PC-9 (cell line): ENCODE measurements around the gene ARHGAP26. TPM values are rescaled to one million over a fixed set of nuclear protein-coding genes. Genes with fewer than 3 reads are reported as not detected.

ENCODE experiments used
- BruUV-seq: library from RNA; stranded (reverse); fragments of 400-500 nt; replicated peaks from 2 replicates; lab custom pipeline; 2021; lab: Mats Ljungman, UMichigan
- CTCF ChIA-PET: fragments of 300-600 bp; sonication (Branson Sonifier 250); formaldehyde crosslinking; loops from one replicate; lab custom pipeline; 2022; ENCODE audit warnings: antibody characterized with exemption; lab: Charles Lee
- POLR2A ChIA-PET: fragments of 300-600 bp; sonication (Branson Sonifier 250); formaldehyde crosslinking; loops from one replicate; lab custom pipeline; 2022; ENCODE audit warnings: antibody characterized with exemption; ENCODE audit not compliant: unreplicated experiment; lab: Charles Lee
- DNase-seq, 2 experiments: peaks; one replicate each; pipeline versions ENCODE4 v3.0.0 to v3.0.0-alpha.2; 2015 to 2022; ENCODE audit warnings: mixed read lengths in 1 of 2
- H2AFZ ChIP-seq: fragments of 200-600 bp; sonication (generic); 2 replicates; pipeline ENCODE4 v1.8.1; 2017; ENCODE audit warnings: antibody characterized with exemption
- H3F3A ChIP-seq: fragments of 200-600 bp; sonication (generic); 2 replicates; pipeline ENCODE4 v1.8.1; 2017; ENCODE audit warnings: antibody characterized with exemption, mild to moderate bottlenecking, low read depth; ENCODE audit not compliant: insufficient read depth
- H3K27ac ChIP-seq: fragments of 200-600 bp; sonication (generic); 2 replicates; pipeline ENCODE4 v1.6.1; 2016; ENCODE audit warnings: mixed run types
- H3K27me3 ChIP-seq: fragments of 200-600 bp; sonication (generic); 2 replicates; pipeline ENCODE4 v1.6.1; 2016; ENCODE audit warnings: low read depth, mixed run types; ENCODE audit not compliant: insufficient read depth
- H3K36me3 ChIP-seq: fragments of 200-600 bp; sonication (generic); 2 replicates; pipeline ENCODE4 v1.6.1; 2016; ENCODE audit warnings: low read depth, mixed run types
- H3K4me1 ChIP-seq: fragments of 200-600 bp; sonication (generic); replicated peaks from 2 replicates; pipeline ENCODE4 v1.6.1; 2016; ENCODE audit warnings: mixed run types; ENCODE audit not compliant: insufficient read depth
- H3K4me2 ChIP-seq: fragments of 200-600 bp; sonication (generic); 2 replicates; pipeline ENCODE4 v1.6.1; 2017; ENCODE audit warnings: mixed run types
- H3K4me3 ChIP-seq: fragments of 200-600 bp; sonication (generic); 2 replicates; pipeline ENCODE4 v1.6.1; 2016; ENCODE audit warnings: mixed run types
- H3K79me2 ChIP-seq: fragments of 200-600 bp; sonication (generic); 2 replicates; pipeline ENCODE4 v1.6.1; 2017; ENCODE audit warnings: low read depth, mixed run types
- H3K9me2 ChIP-seq: fragments of 200-600 bp; sonication (generic); 2 replicates; pipeline ENCODE4 v1.8.1; 2017; ENCODE audit warnings: mild to moderate bottlenecking; ENCODE audit not compliant: insufficient read depth
- H3K9me3 ChIP-seq: fragments of 200-600 bp; sonication (generic); 2 replicates; pipeline ENCODE4 v1.8.1; 2016; ENCODE audit warnings: low read depth; ENCODE audit not compliant: insufficient read depth
- H4K20me1 ChIP-seq: fragments of 200-600 bp; sonication (generic); 2 replicates; pipeline ENCODE4 v1.8.1; 2017; ENCODE audit not compliant: insufficient read depth
- CTCF ChIP-seq: fragments of 200-600 bp; sonication (generic); conservative IDR thresholded peaks from 2 replicates; pipeline ENCODE4 v1.6.1; 2017; ENCODE audit warnings: mixed run types, antibody characterized with exemption, mild to moderate bottlenecking, moderate library complexity
- EZH2 ChIP-seq: fragments of 200-600 bp; sonication (generic); IDR thresholded peaks from 2 replicates; pipeline ENCODE4 v1.8.0; 2017; ENCODE audit warnings: antibody characterized with exemption, low read depth
- intact Hi-C: fragments of 100-400 bp; cut with micrococcal nuclease; formaldehyde crosslinking; loops from one replicate; pipeline ENCODE4 v1.10.0; 2022; ENCODE audit not compliant: unreplicated experiment
- total RNA-seq: library from RNA; stranded (reverse); gene quantifications from 2 replicates; pipeline ENCODE4 v1.2.3, GENCODE V29; 2021

Gene ARHGAP26
- total RNA-seq, 1 experiment from 2014 or later, result 29.7 TPM

- no peaks in the 10 kb centered on the region for H3K4me1 ChIP-seq
- no peaks in the 10 kb centered on the region for H3F3A ChIP-seq
- no peaks in the 10 kb centered on the region for H3K9me2 ChIP-seq
- H2AFZ ChIP-seq, result no peak overlapping the region
- no peaks in the 10 kb centered on the region for H4K20me1 ChIP-seq
- no peak overlapping the region for H3K4me3 ChIP-seq
- CTCF ChIA-PET, result no interaction called here
- peaks cover 6% of the 10 kb centered on the region; the same call in 1 of the 2 replicates for H3K36me3 ChIP-seq
- DNase-seq, result no peak
- POLR2A ChIA-PET, result no interaction called here
- no peaks in the 10 kb centered on the region for H3K9me3 ChIP-seq
- intact Hi-C loops, result no loop called here
- no peak overlapping the region for H3K27ac ChIP-seq
- H3K27me3 ChIP-seq, result no peaks in the 10 kb centered on the region
- H3K4me2 ChIP-seq, result no peak overlapping the region
- TF ChIP-seq EZH2 (no peak), CTCF (no peak)
- BruUV-seq, result no TSS peak
- H3K79me2 ChIP-seq, result no peaks in the 10 kb centered on the region
Observed at GRCh38 chr5:142938266-142938880, 168.2 kb downstream of the ARHGAP26 start.

- Histone ChIP-seq H2AFZ (no peak overlapping the region), H4K20me1 (no peaks in the 10 kb centered on the region), H3K36me3 (peaks cover 6% of the 10 kb centered on the region; the same call in 1 of the 2 replicates), H3K4me2 (no peak overlapping the region), H3K27ac (no peak overlapping the region), H3K9me3 (no peaks in the 10 kb centered on the region), H3K27me3 (no peaks in the 10 kb centered on the region), H3K4me3 (no peak overlapping the region), H3F3A (no peaks in the 10 kb centered on the region), H3K9me2 (no peaks in the 10 kb centered on the region), H3K79me2 (no peaks in the 10 kb centered on the region), H3K4me1 (no peaks in the 10 kb centered on the region)
- no peak for TF ChIP-seq EZH2
- TF ChIP-seq CTCF, result no peak
- intact Hi-C loops, result no loop called here
- ChIA-PET CTCF (no interaction called here), POLR2A (no interaction called here)
- no TSS peak for BruUV-seq
- no peak for DNase-seq
Observed at GRCh38 chr5:142939006-142939405, 168.8 kb downstream of the ARHGAP26 start.

- Histone ChIP-seq H3K27ac (no peak overlapping the region), H3K4me1 (no peaks in the 10 kb centered on the region), H3K9me2 (no peaks in the 10 kb centered on the region), H2AFZ (no peak overlapping the region), H3K4me2 (no peak overlapping the region), H3K4me3 (no peak overlapping the region), H3K27me3 (no peaks in the 10 kb centered on the region), H3K9me3 (no peaks in the 10 kb centered on the region), H3K79me2 (no peaks in the 10 kb centered on the region), H4K20me1 (no peaks in the 10 kb centered on the region), H3K36me3 (peaks cover 3% of the 10 kb centered on the region; the same call in 1 of the 2 replicates), H3F3A (no peaks in the 10 kb centered on the region)
- intact Hi-C loops, result no loop called here
- BruUV-seq, result no TSS peak
- DNase-seq, result no peak
- POLR2A ChIA-PET, result interaction anchor here (0.5 kb wide), 1 partner anchor 214 kb away, joined by 5 read pairs; no protein-coding TSS in a partner anchor
- CTCF ChIA-PET, result interaction anchor here (0.5 kb wide), 1 partner anchor 62 kb away, joined by 10 read pairs; no protein-coding TSS in a partner anchor
- TF ChIP-seq CTCF (no peak), EZH2 (no peak)
Observed at GRCh38 chr5:142939884-142940283, 169.7 kb downstream of the ARHGAP26 start.
